OCI-LY3 (cell line): ENCODE data around the gene ST14.

Experiments
- H2AFZ ChIP-seq: fragments of 200-600, 300-600 bp; shearing (Covaris generic); 2 replicates; pipeline ENCODE4 v1.6.0; 2014; ENCODE audit warnings: antibody characterized with exemption, low read depth, low read length
- H3K27ac ChIP-seq: fragments of 200-600, 300-600 bp; sonication (generic); 2 replicates; pipeline ENCODE4 v1.5.1; 2014; ENCODE audit warnings: mild to moderate bottlenecking, low read length, moderate library complexity, mixed read lengths
- H3K27me3 ChIP-seq: fragments of 200-600, 300-600 bp; sonication (generic); 2 replicates; pipeline ENCODE4 v1.6.1; 2014; ENCODE audit warnings: low read depth, low read length, mixed read lengths
- H3K36me3 ChIP-seq: fragments of 200-600, 300-600 bp; sonication (generic); replicated peaks from 2 replicates; pipeline ENCODE3; 2014; ENCODE audit warnings: low read depth, low read length, mixed read lengths
- H3K4me1 ChIP-seq: fragments of 300-600, 200-600 bp; sonication (generic); 2 replicates; pipeline ENCODE4 v1.6.1; 2014; ENCODE audit warnings: low read length, mixed read lengths
- H3K4me2 ChIP-seq: fragments of 200-600, 300-600 bp; sonication (generic); 2 replicates; pipeline ENCODE4 v1.6.1; 2014; ENCODE audit warnings: low read length, mixed read lengths
- H3K4me3 ChIP-seq: fragments of 300-600, 200-600 bp; sonication (generic); 2 replicates; pipeline ENCODE4 v1.5.1; 2014; ENCODE audit warnings: antibody characterized with exemption, mild to moderate bottlenecking, low read length, moderate library complexity
- H3K79me2 ChIP-seq: fragments of 300-600, 200-600 bp; shearing (Covaris generic); 2 replicates; pipeline ENCODE4 v1.6.1; 2014; ENCODE audit warnings: mild to moderate bottlenecking, low read length, mixed read lengths
- H3K9ac ChIP-seq: fragments of 300-600, 200-600 bp; shearing (Covaris generic); 2 replicates; pipeline ENCODE4 v1.6.0; 2014; ENCODE audit warnings: mild to moderate bottlenecking, low read length, moderate library complexity
- H3K9me3 ChIP-seq: fragments of 200-600, 300-600 bp; shearing (Covaris generic); 2 replicates; pipeline ENCODE4 v1.6.1; 2014; ENCODE audit warnings: low read length, mixed read lengths; ENCODE audit not compliant: insufficient read depth
- H4K20me1 ChIP-seq: fragments of 200-600, 300-600 bp; sonication (generic); 2 replicates; pipeline ENCODE4 v1.6.1; 2016; ENCODE audit warnings: low read length, mixed read lengths; ENCODE audit not compliant: insufficient read depth
- CTCF ChIP-seq: fragments of 200-600, 300-600 bp; sonication (generic); IDR thresholded peaks from 2 replicates; pipeline ENCODE4 v1.5.1; 2014; ENCODE audit warnings: antibody characterized with exemption, low read length, low read depth
- EZH2phosphoT487 ChIP-seq: fragments of 200-600 bp; shearing (Covaris generic); IDR thresholded peaks from 2 replicates; pipeline ENCODE4 v1.6.1; 2018; ENCODE audit warnings: antibody characterized with exemption, mixed run types, low read depth

Gene ST14

GRCh38 chr11:130159657-130160497, at the start of gene ST14:
Gene ST14 (plus strand): TSS chr11:130159782. CDS start chr11:130159980, 198 bp downstream.
- peaks cover 48% of the 10 kb centered on the region for H3K79me2 ChIP-seq
- peak within 1 kb of the TSS; percentile 90 for H3K4me2 ChIP-seq

DNA sequence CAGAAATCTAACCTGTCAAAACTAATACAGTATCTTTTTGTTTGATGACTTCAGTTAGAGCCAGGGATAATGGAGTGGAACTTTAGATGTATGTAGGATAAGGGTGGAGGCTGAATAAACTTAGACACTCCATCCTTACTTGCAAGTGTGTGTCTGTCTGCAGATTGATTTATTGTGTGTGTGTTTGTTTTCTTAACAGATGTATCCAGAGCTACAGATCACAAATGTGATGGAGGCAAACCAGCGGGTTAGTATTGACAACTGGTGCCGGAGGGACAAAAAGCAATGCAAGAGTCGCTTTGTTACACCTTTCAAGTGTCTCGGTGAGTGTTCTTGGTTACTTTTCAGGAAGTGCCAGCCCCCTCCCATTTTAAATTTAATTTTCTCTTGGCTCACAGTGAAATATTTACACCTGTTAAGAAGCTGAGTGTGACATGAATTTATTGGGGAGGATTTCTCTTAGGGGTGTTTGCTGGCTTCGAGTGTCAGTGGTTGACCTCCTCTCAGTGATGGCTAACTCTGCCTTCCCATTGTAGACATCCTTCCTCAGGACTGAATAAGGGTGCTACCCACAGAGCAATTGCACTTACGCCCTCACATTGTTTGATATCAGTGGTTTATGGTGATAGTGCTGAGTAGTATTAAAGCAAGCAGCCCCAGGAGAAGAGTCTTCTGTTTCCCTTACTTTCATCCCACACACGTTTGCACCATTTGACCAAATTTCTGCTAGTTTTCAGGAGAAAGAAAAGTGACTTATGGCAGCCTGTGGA, 49.1 kb upstream of the ST14 start:
- Histone ChIP-seq H3K4me1 (no peaks in the 10 kb centered on the region), H3K36me3 (peaks cover 21% of the 10 kb centered on the region), H3K9me3 (no peaks in the 10 kb centered on the region), H4K20me1 (peaks cover 12% of the 10 kb centered on the region; the same call in 1 of the 2 replicates), H3K79me2 (peaks cover 9% of the 10 kb centered on the region; the same call in 1 of the 2 replicates), H3K27me3 (no peaks in the 10 kb centered on the region), H3K4me2 (no peak overlapping the region), H3K4me3 (no peak overlapping the region), H3K9ac (no peak overlapping the region), H3K27ac (no peak overlapping the region), H2AFZ (no peak overlapping the region)
- no peak for TF ChIP-seq EZH2phosphoT487
- TF ChIP-seq CTCF: no peak

More at GRCh38 chr11:130159657-130160497, at the start of gene ST14:
- Histone ChIP-seq H3K36me3 (peaks cover 6% of the 10 kb centered on the region), H4K20me1 (peaks cover 25% of the 10 kb centered on the region), H3K4me3 (peak within 1 kb of the TSS; percentile 80), H3K9me3 (no peaks in the 10 kb centered on the region), H3K4me1 (peaks cover 53% of the 10 kb centered on the region), H2AFZ (0 out of 2 replicates have a peak within 1 kb of the TSS, but pooled peaks have one; percentile 51), H3K27ac (peak within 1 kb of the TSS; percentile 4; the same call in 1 of the 2 replicates), H3K27me3 (peaks cover 24% of the 10 kb centered on the region), H3K9ac (peak within 1 kb of the TSS; percentile 77)
- TF ChIP-seq EZH2phosphoT487 (no peak), CTCF (no peak)

DNA sequence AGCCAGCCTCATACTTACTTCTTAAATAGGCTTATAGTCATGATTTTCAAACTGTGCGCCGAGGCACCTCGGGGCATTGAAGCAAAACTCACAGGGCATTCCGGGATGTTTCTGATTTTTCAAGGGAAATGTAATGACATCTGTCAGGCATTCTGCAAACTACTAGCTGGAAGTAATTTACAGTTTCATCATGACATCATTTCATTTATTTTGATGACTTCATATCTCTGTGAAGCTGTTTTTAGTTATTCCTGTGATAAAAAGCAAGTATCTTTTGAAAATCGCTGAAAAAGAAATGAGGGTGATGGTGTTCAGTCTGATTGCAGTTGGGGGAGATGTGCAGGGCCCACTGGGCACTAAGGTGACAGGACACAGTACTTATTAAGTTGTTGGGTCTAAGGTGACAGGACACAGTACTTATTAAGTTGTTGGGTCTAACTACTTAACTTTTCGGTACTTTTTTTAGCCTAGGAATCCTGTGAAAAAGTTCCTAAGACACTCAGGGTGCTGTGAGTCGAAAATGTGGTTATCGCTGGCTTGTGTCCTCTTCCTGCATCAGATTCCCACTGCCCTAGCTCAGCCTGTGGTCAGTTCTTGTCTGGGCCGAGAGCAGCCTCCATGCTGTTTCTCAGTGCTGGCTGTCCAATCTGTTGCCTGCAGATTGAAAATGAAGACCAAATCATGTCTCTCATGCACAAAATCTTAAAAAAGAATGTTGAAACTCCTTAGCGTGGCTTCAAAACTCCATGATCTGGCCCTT, 47.3 kb upstream of the ST14 start:
- H3K27ac ChIP-seq: no peak overlapping the region
- H3K79me2 ChIP-seq: no peaks in the 10 kb centered on the region
- no peak overlapping the region for H2AFZ ChIP-seq
- no peak overlapping the region for H3K4me2 ChIP-seq
- no peak overlapping the region for H3K4me3 ChIP-seq
- H3K9me3 ChIP-seq: no peaks in the 10 kb centered on the region
- no peaks in the 10 kb centered on the region for H3K4me1 ChIP-seq
- H3K36me3 ChIP-seq: peaks cover 17% of the 10 kb centered on the region
- no peak overlapping the region for H3K9ac ChIP-seq
- H3K27me3 ChIP-seq: no peaks in the 10 kb centered on the region
- peaks cover 12% of the 10 kb centered on the region; the same call in 1 of the 2 replicates for H4K20me1 ChIP-seq
- TF ChIP-seq EZH2phosphoT487: no peak
- TF ChIP-seq CTCF: no peak
